ENCODE measurements around the gene DOCK2.

GRCh38 chr5:170049713-170050112 lies 412.6 kb downstream of the DOCK2 start:
- TF ChIP-seq, protein P1, sequence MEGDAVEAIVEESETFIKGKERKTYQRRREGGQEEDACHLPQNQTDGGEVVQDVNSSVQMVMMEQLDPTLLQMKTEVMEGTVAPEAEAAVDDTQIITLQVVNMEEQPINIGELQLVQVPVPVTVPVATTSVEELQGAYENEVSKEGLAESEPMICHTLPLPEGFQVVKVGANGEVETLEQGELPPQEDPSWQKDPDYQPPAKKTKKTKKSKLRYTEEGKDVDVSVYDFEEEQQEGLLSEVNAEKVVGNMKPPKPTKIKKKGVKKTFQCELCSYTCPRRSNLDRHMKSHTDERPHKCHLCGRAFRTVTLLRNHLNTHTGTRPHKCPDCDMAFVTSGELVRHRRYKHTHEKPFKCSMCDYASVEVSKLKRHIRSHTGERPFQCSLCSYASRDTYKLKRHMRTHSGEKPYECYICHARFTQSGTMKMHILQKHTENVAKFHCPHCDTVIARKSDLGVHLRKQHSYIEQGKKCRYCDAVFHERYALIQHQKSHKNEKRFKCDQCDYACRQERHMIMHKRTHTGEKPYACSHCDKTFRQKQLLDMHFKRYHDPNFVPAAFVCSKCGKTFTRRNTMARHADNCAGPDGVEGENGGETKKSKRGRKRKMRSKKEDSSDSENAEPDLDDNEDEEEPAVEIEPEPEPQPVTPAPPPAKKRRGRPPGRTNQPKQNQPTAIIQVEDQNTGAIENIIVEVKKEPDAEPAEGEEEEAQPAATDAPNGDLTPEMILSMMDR (optimal IDR thresholded peaks at IDR 0.05 in 1 of 3, IDR thresholded peaks at IDR 0.05 in 1 of 3, conservative IDR thresholded peaks at IDR 0.05 in 1 of 3; ENCODE audit: extremely low read depth in 1 of 3, insufficient read depth in 2 of 3, low read length in 3 of 3): no peak
- no peak for TF ChIP-seq EZH2 (IDR thresholded peaks at IDR 0.05; ENCODE audit: low read length)

Measured in keratinocyte (primary cell).